ENCODE results near the gene KIF11.

The KIF11 gene

GRCh38 chr10:92619368-92619767, 26.4 kb downstream of the KIF11 start:
- Histone ChIP-seq H3K4me3 (ENCODE audit: insufficient read depth in 1 of 2, low read depth in 1 of 2, low read length in 2 of 2) (no peak overlapping the region), H3K27me3 (ENCODE audit: control insufficient read depth in 1 of 2, insufficient read depth in 1 of 2, low read length in 2 of 2) (no peaks in the 10 kb centered on the region), H2BK5ac (ENCODE audit: low read depth, low read length, poor library complexity, severe bottlenecking) (no peak overlapping the region)

DNA sequence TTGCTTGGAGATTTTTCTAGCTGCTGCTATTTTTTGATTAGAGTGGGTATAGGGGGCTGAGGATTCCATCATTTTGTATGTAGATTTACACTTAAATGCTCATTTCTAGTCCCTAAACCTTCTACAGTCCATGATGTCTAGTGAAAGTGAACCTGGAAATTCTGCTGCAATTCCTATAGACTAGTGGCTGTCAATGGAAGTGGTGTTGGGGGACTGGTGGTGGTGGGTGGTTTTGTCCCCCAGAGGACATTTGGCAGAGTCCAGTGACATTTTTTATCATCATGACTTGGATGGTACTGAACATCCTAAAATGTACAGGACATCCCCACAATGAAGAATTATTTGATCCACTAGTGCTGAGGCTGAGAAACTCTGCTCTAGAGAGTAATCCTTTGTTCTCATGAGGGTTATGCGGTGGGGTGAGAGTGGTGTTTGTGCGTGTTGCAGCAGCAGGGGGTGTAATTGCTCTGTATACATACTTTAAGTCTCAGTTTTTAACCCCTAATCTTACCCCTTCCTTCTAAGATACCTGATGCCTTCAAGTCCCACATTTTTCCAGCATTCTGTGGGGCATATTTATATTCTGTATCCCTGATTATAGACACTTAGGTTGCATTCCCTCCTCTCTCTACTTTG, 35.0 kb downstream of the KIF11 start:
- H2BK15ac ChIP-seq (ENCODE audit: low read depth, poor library complexity, severe bottlenecking): no peak overlapping the region
- no peak overlapping the region for H3K27ac ChIP-seq (ENCODE audit: low read length, poor library complexity, severe bottlenecking)
- H2BK120ac ChIP-seq (ENCODE audit: low read depth, low read length): no peak overlapping the region
- H3K9me3 ChIP-seq (ENCODE audit: control insufficient read depth, low read length): no peaks in the 10 kb centered on the region
- no peak for DNase-seq
- no peak overlapping the region for H3K18ac ChIP-seq (ENCODE audit: low read depth in 1 of 2, low read length in 2 of 2)
- no peak overlapping the region for H4K8ac ChIP-seq (ENCODE audit: low read length)
- WGBS: no CpG with 5 or more reads among the region's 2 CpGs
- H2BK12ac ChIP-seq (ENCODE audit: low read length in 2 of 2): no peak overlapping the region
- no peak overlapping the region for H2AFZ ChIP-seq (ENCODE audit: low read depth, low read length)
- H3K4me1 ChIP-seq (ENCODE audit: control insufficient read depth, insufficient read depth, low read depth, low read length): no peaks in the 10 kb centered on the region
- H3K4me3 ChIP-seq (ENCODE audit: insufficient read depth in 1 of 2, low read depth in 1 of 2, low read length in 2 of 2): no peak overlapping the region
- H4K91ac ChIP-seq (ENCODE audit: low read length): no peak overlapping the region
- H3K9ac ChIP-seq (ENCODE audit: low read length): no peak overlapping the region
- peaks cover 2% of the 10 kb centered on the region for H3K79me1 ChIP-seq (replicated peaks; ENCODE audit: low read length, poor library complexity, severe bottlenecking)
- H2AK5ac ChIP-seq (ENCODE audit: low read length, severe bottlenecking): no peak overlapping the region
- no peak overlapping the region for H3K4me2 ChIP-seq (ENCODE audit: low read length, poor library complexity, severe bottlenecking)
- H3K23ac ChIP-seq (ENCODE audit: low read length in 2 of 2): no peak overlapping the region
- no peak overlapping the region for H3K4ac ChIP-seq (ENCODE audit: low read depth in 1 of 2, low read length in 2 of 2)
- H3K14ac ChIP-seq (ENCODE audit: low read length in 2 of 2): no peak overlapping the region
- no peaks in the 10 kb centered on the region for H3K27me3 ChIP-seq (ENCODE audit: control insufficient read depth in 1 of 2, insufficient read depth in 1 of 2, low read length in 2 of 2)
- H3K36me3 ChIP-seq (ENCODE audit: control insufficient read depth in 1 of 2, insufficient read depth in 2 of 2, low read depth in 1 of 2, low read length in 2 of 2): peaks cover 0 to under 1% of the 10 kb centered on the region in 2 experiments
- H2BK5ac ChIP-seq (ENCODE audit: low read depth, low read length, poor library complexity, severe bottlenecking): no peak overlapping the region

More at GRCh38 chr10:92619368-92619767, 26.4 kb downstream of the KIF11 start:
- H3K4me2 ChIP-seq (ENCODE audit: low read length, poor library complexity, severe bottlenecking): no peak overlapping the region
- H2BK15ac ChIP-seq (ENCODE audit: low read depth, poor library complexity, severe bottlenecking): no peak overlapping the region
- no peak overlapping the region for H2BK120ac ChIP-seq (ENCODE audit: low read depth, low read length)
- H3K79me1 ChIP-seq (replicated peaks; ENCODE audit: low read length, poor library complexity, severe bottlenecking): peaks cover 6% of the 10 kb centered on the region
- H2AFZ ChIP-seq (ENCODE audit: low read depth, low read length): no peak overlapping the region
- H3K4me1 ChIP-seq (ENCODE audit: control insufficient read depth, insufficient read depth, low read depth, low read length): no peaks in the 10 kb centered on the region
- H2AK5ac ChIP-seq (ENCODE audit: low read length, severe bottlenecking): no peak overlapping the region
- peaks cover 3 to 9% of the 10 kb centered on the region in 2 experiments for H3K36me3 ChIP-seq (ENCODE audit: control insufficient read depth in 1 of 2, insufficient read depth in 2 of 2, low read depth in 1 of 2, low read length in 2 of 2)
- H3K9me3 ChIP-seq (ENCODE audit: control insufficient read depth, low read length): no peaks in the 10 kb centered on the region
- no peak overlapping the region for H3K14ac ChIP-seq (ENCODE audit: low read length in 2 of 2)
- H3K23ac ChIP-seq (ENCODE audit: low read length in 2 of 2): no peak overlapping the region
- no peak overlapping the region for H3K9ac ChIP-seq (ENCODE audit: low read length)
- no peak overlapping the region for H3K18ac ChIP-seq (ENCODE audit: low read depth in 1 of 2, low read length in 2 of 2)
- H2BK12ac ChIP-seq (ENCODE audit: low read length in 2 of 2): no peak overlapping the region
- no peak overlapping the region for H3K4ac ChIP-seq (ENCODE audit: low read depth in 1 of 2, low read length in 2 of 2)
- H3K27ac ChIP-seq (ENCODE audit: low read length, poor library complexity, severe bottlenecking): no peak overlapping the region
- H4K8ac ChIP-seq (ENCODE audit: low read length): no peak overlapping the region
- no peak for DNase-seq
- H4K91ac ChIP-seq (ENCODE audit: low read length): no peak overlapping the region

DNA sequence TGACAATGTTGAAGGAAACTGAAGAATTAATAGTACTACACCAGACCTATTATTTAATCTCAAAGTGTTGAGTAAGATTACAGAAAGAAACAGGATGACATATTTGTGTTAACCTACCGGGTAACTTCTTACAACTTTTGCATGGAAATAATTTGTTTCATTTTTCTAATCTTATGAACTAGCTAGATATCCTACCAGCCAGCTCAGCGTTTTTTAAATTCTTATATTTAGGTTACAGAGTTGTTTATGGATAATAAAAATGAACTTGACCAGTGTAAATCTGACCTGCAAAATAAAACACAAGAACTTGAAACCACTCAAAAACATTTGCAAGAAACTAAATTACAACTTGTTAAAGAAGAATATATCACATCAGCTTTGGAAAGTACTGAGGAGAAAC, 37.0 kb downstream of the KIF11 start:
- Histone ChIP-seq H2AK5ac (ENCODE audit: low read length, severe bottlenecking) (no peak overlapping the region), H3K36me3 (ENCODE audit: control insufficient read depth in 1 of 2, insufficient read depth in 2 of 2, low read depth in 1 of 2, low read length in 2 of 2) (no peaks in the 10 kb centered on the region), H2BK120ac (ENCODE audit: low read depth, low read length) (no peak overlapping the region), H3K27ac (ENCODE audit: low read length, poor library complexity, severe bottlenecking) (no peak overlapping the region), H2BK5ac (ENCODE audit: low read depth, low read length, poor library complexity, severe bottlenecking) (no peak overlapping the region), H3K18ac (ENCODE audit: low read depth in 1 of 2, low read length in 2 of 2) (no peak overlapping the region), H3K4me3 (ENCODE audit: insufficient read depth in 1 of 2, low read depth in 1 of 2, low read length in 2 of 2) (no peak overlapping the region), H3K27me3 (ENCODE audit: control insufficient read depth in 1 of 2, insufficient read depth in 1 of 2, low read length in 2 of 2) (no peaks in the 10 kb centered on the region), H3K79me1 (replicated peaks; ENCODE audit: low read length, poor library complexity, severe bottlenecking) (no peaks in the 10 kb centered on the region), H4K8ac (ENCODE audit: low read length) (no peak overlapping the region), H2BK12ac (ENCODE audit: low read length in 2 of 2) (no peak overlapping the region), H4K91ac (ENCODE audit: low read length) (no peak overlapping the region), H3K14ac (ENCODE audit: low read length in 2 of 2) (no peak overlapping the region), H3K9me3 (ENCODE audit: control insufficient read depth, low read length) (no peaks in the 10 kb centered on the region), H3K4me2 (ENCODE audit: low read length, poor library complexity, severe bottlenecking) (no peak overlapping the region), H3K23ac (ENCODE audit: low read length in 2 of 2) (no peak overlapping the region), H3K9ac (ENCODE audit: low read length) (no peak overlapping the region), H3K4me1 (ENCODE audit: control insufficient read depth, insufficient read depth, low read depth, low read length) (no peaks in the 10 kb centered on the region), H3K4ac (ENCODE audit: low read depth in 1 of 2, low read length in 2 of 2) (no peak overlapping the region), H2BK15ac (ENCODE audit: low read depth, poor library complexity, severe bottlenecking) (no peak overlapping the region), H2AFZ (ENCODE audit: low read depth, low read length) (no peak overlapping the region)
- no CpG with 5 or more reads among the region's 2 CpGs for WGBS
- DNase-seq: no peak

DNA sequence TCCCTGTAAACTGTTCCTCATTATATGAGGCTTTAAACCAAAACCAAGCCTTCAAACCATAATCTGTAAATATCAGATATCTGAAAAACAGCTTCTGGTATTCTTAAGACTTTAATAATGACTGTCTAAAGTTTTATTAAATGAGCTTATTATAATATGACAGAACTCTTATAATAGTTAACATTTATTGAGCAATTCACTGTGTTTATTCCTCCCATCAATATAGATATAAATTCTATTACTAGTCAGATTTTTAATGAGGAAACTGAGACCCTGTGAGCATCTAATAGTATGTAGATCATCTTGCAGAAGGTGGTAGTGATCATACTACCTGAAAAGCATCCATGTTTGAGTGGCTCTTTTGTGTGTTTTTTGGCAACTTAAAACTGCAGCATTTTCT, 45.1 kb downstream of the KIF11 start:
- Histone ChIP-seq H3K4ac (ENCODE audit: low read depth in 1 of 2, low read length in 2 of 2) (no peak overlapping the region), H4K91ac (ENCODE audit: low read length) (no peak overlapping the region), H3K27ac (ENCODE audit: low read length, poor library complexity, severe bottlenecking) (no peak overlapping the region), H3K4me1 (ENCODE audit: control insufficient read depth, insufficient read depth, low read depth, low read length) (no peaks in the 10 kb centered on the region), H3K18ac (ENCODE audit: low read depth in 1 of 2, low read length in 2 of 2) (no peak overlapping the region), H2AFZ (ENCODE audit: low read depth, low read length) (no peak overlapping the region), H3K9me3 (ENCODE audit: control insufficient read depth, low read length) (peaks cover 10% of the 10 kb centered on the region), H3K4me3 (ENCODE audit: insufficient read depth in 1 of 2, low read depth in 1 of 2, low read length in 2 of 2) (no peak overlapping the region), H3K14ac (ENCODE audit: low read length in 2 of 2) (no peak overlapping the region), H2BK15ac (ENCODE audit: low read depth, poor library complexity, severe bottlenecking) (no peak overlapping the region), H3K79me1 (replicated peaks; ENCODE audit: low read length, poor library complexity, severe bottlenecking) (no peaks in the 10 kb centered on the region), H3K27me3 (ENCODE audit: control insufficient read depth in 1 of 2, insufficient read depth in 1 of 2, low read length in 2 of 2) (no peaks in the 10 kb centered on the region), H4K8ac (ENCODE audit: low read length) (no peak overlapping the region), H3K36me3 (ENCODE audit: control insufficient read depth in 1 of 2, insufficient read depth in 2 of 2, low read depth in 1 of 2, low read length in 2 of 2) (peaks cover 0 to 15% of the 10 kb centered on the region in 2 experiments), H3K4me2 (ENCODE audit: low read length, poor library complexity, severe bottlenecking) (no peak overlapping the region), H3K9ac (ENCODE audit: low read length) (no peak overlapping the region), H2AK5ac (ENCODE audit: low read length, severe bottlenecking) (no peak overlapping the region), H2BK12ac (ENCODE audit: low read length in 2 of 2) (no peak overlapping the region), H2BK120ac (ENCODE audit: low read depth, low read length) (no peak overlapping the region), H2BK5ac (ENCODE audit: low read depth, low read length, poor library complexity, severe bottlenecking) (no peak overlapping the region), H3K23ac (ENCODE audit: low read length in 2 of 2) (no peak overlapping the region)
- no peak for DNase-seq
